Breast epithelium (tissue), 3 donors: ENCODE measurements around the gene AACS.

Source experiments
- POLR2A ChIP-seq: fragments of 450-650 bp; IDR thresholded peaks from one replicate; pipeline ENCODE4 v1.6.1; 2016; ENCODE audit warnings: antibody characterized with exemption, mild to moderate bottlenecking, moderate library complexity
- POLR2AphosphoS5 ChIP-seq, 3 donors: sonication (generic); formaldehyde crosslinking; IDR thresholded peaks; one replicate each; pipeline ENCODE4 v1.6.1; 2017; ENCODE audit warnings: antibody characterized with exemption in 3 of 3
- TF ChIP-seq, protein P1 (sequence below), 3 donors: fragments of 450-650 bp; IDR thresholded peaks; one replicate each; pipeline ENCODE4 v1.5.1; 2016 to 2017; ENCODE audit warnings: antibody characterized with exemption in 3 of 3, mild to moderate bottlenecking in 3 of 3, moderate library complexity in 3 of 3

DNA sequence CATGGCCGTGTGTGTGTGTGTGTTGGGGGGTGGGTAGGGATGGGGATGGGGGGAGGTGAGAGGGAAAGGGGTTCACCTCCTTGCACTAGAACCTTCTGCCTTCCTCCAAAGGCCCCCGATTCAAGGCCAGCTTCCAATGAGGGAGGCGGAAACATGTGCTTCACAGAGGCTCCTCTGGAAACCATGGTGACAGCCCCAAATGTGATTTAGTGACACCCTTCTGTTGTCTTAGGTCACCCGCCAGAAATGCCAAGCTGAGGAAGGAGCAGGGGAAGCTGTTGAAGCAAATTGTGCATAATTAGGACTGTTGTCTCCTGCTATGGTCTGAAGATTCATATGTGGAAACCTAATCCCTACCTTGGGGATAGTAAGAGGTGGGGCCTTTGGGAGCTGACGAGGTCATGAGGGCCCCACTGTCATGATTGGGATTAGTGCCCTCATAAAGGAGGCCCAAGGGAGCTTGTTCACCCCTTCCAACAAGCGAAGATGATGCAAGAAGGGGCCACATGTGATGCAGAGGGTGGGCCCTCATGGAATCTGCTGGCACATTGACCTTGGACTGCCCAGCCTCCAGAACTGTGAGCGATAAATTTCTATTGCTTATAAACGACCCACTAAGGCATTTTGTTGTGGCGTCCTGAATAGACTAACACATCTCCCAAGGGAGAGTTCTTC, 95.2 kb downstream of the AACS start:
- TF ChIP-seq, protein P1, sequence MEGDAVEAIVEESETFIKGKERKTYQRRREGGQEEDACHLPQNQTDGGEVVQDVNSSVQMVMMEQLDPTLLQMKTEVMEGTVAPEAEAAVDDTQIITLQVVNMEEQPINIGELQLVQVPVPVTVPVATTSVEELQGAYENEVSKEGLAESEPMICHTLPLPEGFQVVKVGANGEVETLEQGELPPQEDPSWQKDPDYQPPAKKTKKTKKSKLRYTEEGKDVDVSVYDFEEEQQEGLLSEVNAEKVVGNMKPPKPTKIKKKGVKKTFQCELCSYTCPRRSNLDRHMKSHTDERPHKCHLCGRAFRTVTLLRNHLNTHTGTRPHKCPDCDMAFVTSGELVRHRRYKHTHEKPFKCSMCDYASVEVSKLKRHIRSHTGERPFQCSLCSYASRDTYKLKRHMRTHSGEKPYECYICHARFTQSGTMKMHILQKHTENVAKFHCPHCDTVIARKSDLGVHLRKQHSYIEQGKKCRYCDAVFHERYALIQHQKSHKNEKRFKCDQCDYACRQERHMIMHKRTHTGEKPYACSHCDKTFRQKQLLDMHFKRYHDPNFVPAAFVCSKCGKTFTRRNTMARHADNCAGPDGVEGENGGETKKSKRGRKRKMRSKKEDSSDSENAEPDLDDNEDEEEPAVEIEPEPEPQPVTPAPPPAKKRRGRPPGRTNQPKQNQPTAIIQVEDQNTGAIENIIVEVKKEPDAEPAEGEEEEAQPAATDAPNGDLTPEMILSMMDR (IDR thresholded peaks at IDR 0.05), result no peak
- no peak for TF ChIP-seq POLR2AphosphoS5 (IDR thresholded peaks at IDR 0.05)
- TF ChIP-seq POLR2A, result no peak
